WTC11 (cell line): ENCODE measurements around the gene C12orf75. TPM values are rescaled to one million over a fixed set of nuclear protein-coding genes. Genes with fewer than 3 reads are reported as not detected.

Source experiments
- ATAC-seq: fragments of 200-7000 bp; cut with Tn5 transposase; 2 replicates; pipeline ENCODE4 v1.10.0; 2021; ENCODE audit warnings: mild to moderate bottlenecking, moderate library complexity
- CTCF ChIA-PET: fragments of 300-600 bp; sonication (Branson Sonifier 250); formaldehyde crosslinking; loops from one replicate; lab custom pipeline; 2021; ENCODE audit warnings: antibody characterized with exemption; lab: Charles Lee
- POLR2A ChIA-PET: fragments of 350-600 bp; sonication (Branson Sonifier 250); formaldehyde crosslinking; loops from one replicate; lab custom pipeline; 2021; ENCODE audit warnings: antibody characterized with exemption; lab: Charles Lee
- DNase-seq: peaks from one replicate; pipeline ENCODE4 v3.0.0; 2021; ENCODE audit warnings: low spot score
- H3K27ac Mint-ChIP-seq: 2 replicates; pipeline ENCODE4 v1.8.0; 2021; ENCODE audit warnings: mixed read lengths
- H3K27me3 Mint-ChIP-seq: 2 replicates; pipeline ENCODE4 v1.8.0; 2021; ENCODE audit warnings: low read depth, mild to moderate bottlenecking, moderate library complexity, mixed read lengths
- H3K36me3 Mint-ChIP-seq: 2 replicates; pipeline ENCODE4 v1.8.0; 2021; ENCODE audit warnings: mixed read lengths
- H3K4me1 Mint-ChIP-seq: 2 replicates; pipeline ENCODE4 v1.8.0; 2022; ENCODE audit warnings: mixed read lengths
- H3K4me3 Mint-ChIP-seq: 2 replicates; pipeline ENCODE4 v1.8.0; 2021; ENCODE audit warnings: mild to moderate bottlenecking, moderate library complexity, mixed read lengths
- H3K9me3 Mint-ChIP-seq: 2 replicates; pipeline ENCODE4 v1.8.0; 2021; ENCODE audit warnings: mixed read lengths
- AFF4 ChIP-seq: sonication (generic); formaldehyde crosslinking; IDR thresholded peaks from 2 replicates; pipeline ENCODE4 v1.8.1; 2023; ENCODE audit warnings: mild to moderate bottlenecking, missing genetic modification reagents, borderline replicate concordance
- ATF2 ChIP-seq: sonication (generic); formaldehyde crosslinking; IDR thresholded peaks from 2 replicates; pipeline ENCODE4 v1.8.1; 2022; ENCODE audit warnings: low read depth, missing genetic modification reagents, borderline replicate concordance
- E2F1 ChIP-seq: sonication (generic); formaldehyde crosslinking; IDR thresholded peaks from 2 replicates; pipeline ENCODE4 v1.8.0; 2022; ENCODE audit warnings: mild to moderate bottlenecking, missing genetic modification reagents
- EMX1 ChIP-seq: fragments of 250-450 bp; sonication (Bioruptor Pico); IDR thresholded peaks from 2 replicates; pipeline ENCODE4 v1.8.0; 2021; ENCODE audit warnings: mild to moderate bottlenecking
- ESRRA ChIP-seq: sonication (generic); formaldehyde crosslinking; IDR thresholded peaks from 2 replicates; pipeline ENCODE4 v1.8.1; 2022; ENCODE audit warnings: mild to moderate bottlenecking, missing genetic modification reagents, borderline replicate concordance
- ETV6 ChIP-seq: sonication (generic); formaldehyde crosslinking; IDR thresholded peaks from 2 replicates; pipeline ENCODE4 v1.8.1; 2022; ENCODE audit warnings: mild to moderate bottlenecking, missing genetic modification reagents
- FOXP4 ChIP-seq: sonication (generic); formaldehyde crosslinking; IDR thresholded peaks from 2 replicates; pipeline ENCODE4 v1.8.0; 2022; ENCODE audit warnings: mild to moderate bottlenecking, missing genetic modification reagents
- HMGA2 ChIP-seq: fragments of 250-450 bp; sonication (Bioruptor Pico); IDR thresholded peaks from 2 replicates; pipeline ENCODE4 v1.4.0; 2021; ENCODE audit warnings: mild to moderate bottlenecking, moderate library complexity
- JAZF1 ChIP-seq: fragments of 250-450 bp; sonication (Bioruptor Pico); IDR thresholded peaks from 2 replicates; pipeline ENCODE4 v1.9.0; 2021; ENCODE audit warnings: moderate library complexity, mild to moderate bottlenecking, inconsistent platforms
- KAT7 ChIP-seq: sonication (generic); formaldehyde crosslinking; IDR thresholded peaks from 2 replicates; pipeline ENCODE4 v1.8.1; 2023; ENCODE audit warnings: missing genetic modification reagents, mild to moderate bottlenecking, borderline replicate concordance
- NFE2L1 ChIP-seq: sonication (generic); formaldehyde crosslinking; IDR thresholded peaks from 2 replicates; pipeline ENCODE4 v1.8.1; 2023; ENCODE audit warnings: missing genetic modification reagents
- PRDM15 ChIP-seq: sonication (generic); formaldehyde crosslinking; IDR thresholded peaks from 2 replicates; pipeline ENCODE4 v1.8.0; 2022; ENCODE audit warnings: missing genetic modification reagents
- SMAD4 ChIP-seq: sonication (generic); formaldehyde crosslinking; IDR thresholded peaks from 2 replicates; pipeline ENCODE4 v1.8.0; 2022; ENCODE audit warnings: mild to moderate bottlenecking, missing genetic modification reagents
- TCF7 ChIP-seq: sonication (generic); formaldehyde crosslinking; IDR thresholded peaks from 2 replicates; pipeline ENCODE4 v1.8.0; 2022; ENCODE audit warnings: mild to moderate bottlenecking, low read depth, missing genetic modification reagents, moderate library complexity
- TP53 ChIP-seq: sonication (generic); formaldehyde crosslinking; IDR thresholded peaks from 2 replicates; pipeline ENCODE4 v1.8.1; 2023; ENCODE audit warnings: mild to moderate bottlenecking, missing genetic modification reagents
- USF1 ChIP-seq: sonication (generic); formaldehyde crosslinking; IDR thresholded peaks from 2 replicates; pipeline ENCODE4 v1.8.0; 2022; ENCODE audit warnings: mild to moderate bottlenecking, missing genetic modification reagents
- ZNF121 ChIP-seq: sonication (generic); formaldehyde crosslinking; IDR thresholded peaks from 2 replicates; pipeline ENCODE4 v1.8.0; 2023; ENCODE audit warnings: missing genetic modification reagents
- ZNF138 ChIP-seq: sonication (generic); formaldehyde crosslinking; conservative IDR thresholded peaks from 2 replicates; pipeline ENCODE4 v1.8.1; 2022; ENCODE audit warnings: mild to moderate bottlenecking, moderate library complexity, missing genetic modification reagents
- ZNF423 ChIP-seq: fragments of 250-450 bp; sonication (Bioruptor Pico); IDR thresholded peaks from 2 replicates; pipeline ENCODE4 v2.1.2; 2022; ENCODE audit warnings: mild to moderate bottlenecking, moderate library complexity
- ZSCAN18 ChIP-seq: fragments of 250-450 bp; sonication (Bioruptor Pico); IDR thresholded peaks from 2 replicates; pipeline ENCODE4 v2.1.2; 2022; ENCODE audit warnings: mild to moderate bottlenecking, moderate library complexity
- total RNA-seq: library from RNA; stranded (reverse); gene quantifications from 3 replicates; pipeline ENCODE4 v1.2.3, GENCODE V29; 2021

The C12orf75 gene
- total RNA-seq, 1 experiment from 2014 or later = 25.5 TPM

- TF ChIP-seq ATF2 (no peak), ZNF121 (CRISPR knock-in tag) (no peak), SMAD4 (CRISPR knock-in tag) (no peak), ESRRA (CRISPR knock-in tag) (no peak)
Observed at GRCh38 chr12:105374303-105374702, 43.8 kb downstream of the C12orf75 start (continued).

- no peaks in the 10 kb centered on the region; the same call in 1 of the 2 replicates for H3K27me3 Mint-ChIP-seq
- H3K36me3 Mint-ChIP-seq = no peaks in the 10 kb centered on the region
- H3K4me3 Mint-ChIP-seq = no peak overlapping the region
- peaks cover 4% of the 10 kb centered on the region for H3K4me1 Mint-ChIP-seq
- H3K9me3 Mint-ChIP-seq = no peaks in the 10 kb centered on the region
- POLR2A ChIA-PET = no interaction called here
- H3K27ac Mint-ChIP-seq = no peak overlapping the region
- ATAC-seq = no peak
- CTCF ChIA-PET = interaction anchor here (1.4 kb wide), 1 partner anchor 57 kb away, joined by 3 read pairs; no protein-coding TSS in a partner anchor
- DNase-seq = no peak
- TF ChIP-seq ETV6 (CRISPR knock-in tag) = no peak
- no peak for TF ChIP-seq ZNF138
- no peak for TF ChIP-seq TP53
- no peak for TF ChIP-seq ZNF423
- TF ChIP-seq EMX1 (CRISPR knock-in tag) = no peak
- no peak for TF ChIP-seq AFF4 (CRISPR knock-in tag)
- no peak for TF ChIP-seq ATF2
- no peak for TF ChIP-seq KAT7 (CRISPR knock-in tag)
- no peak for TF ChIP-seq FOXP4
- TF ChIP-seq ZNF121 (CRISPR knock-in tag) = no peak
- TF ChIP-seq PRDM15 (CRISPR knock-in tag) = no peak
- TF ChIP-seq E2F1 (CRISPR knock-in tag) = no peak
- TF ChIP-seq HMGA2 (CRISPR knock-in tag) = no peak
- TF ChIP-seq USF1 (CRISPR knock-in tag) = no peak
- no peak for TF ChIP-seq NFE2L1 (CRISPR knock-in tag)
- no peak for TF ChIP-seq TCF7
- TF ChIP-seq ZSCAN18 (CRISPR knock-in tag) = no peak
- no peak for TF ChIP-seq JAZF1 (CRISPR knock-in tag)
Observed at GRCh38 chr12:105377077-105377476, 46.6 kb downstream of the C12orf75 start.
